ENCODE measurements around the gene POTEG.
"Not testable (repeated sequence)": the region's sequence is repeated elsewhere in the genome, so short reads cannot be mapped to it uniquely, and the experiment has no call there.

POTEG gene

DNA sequence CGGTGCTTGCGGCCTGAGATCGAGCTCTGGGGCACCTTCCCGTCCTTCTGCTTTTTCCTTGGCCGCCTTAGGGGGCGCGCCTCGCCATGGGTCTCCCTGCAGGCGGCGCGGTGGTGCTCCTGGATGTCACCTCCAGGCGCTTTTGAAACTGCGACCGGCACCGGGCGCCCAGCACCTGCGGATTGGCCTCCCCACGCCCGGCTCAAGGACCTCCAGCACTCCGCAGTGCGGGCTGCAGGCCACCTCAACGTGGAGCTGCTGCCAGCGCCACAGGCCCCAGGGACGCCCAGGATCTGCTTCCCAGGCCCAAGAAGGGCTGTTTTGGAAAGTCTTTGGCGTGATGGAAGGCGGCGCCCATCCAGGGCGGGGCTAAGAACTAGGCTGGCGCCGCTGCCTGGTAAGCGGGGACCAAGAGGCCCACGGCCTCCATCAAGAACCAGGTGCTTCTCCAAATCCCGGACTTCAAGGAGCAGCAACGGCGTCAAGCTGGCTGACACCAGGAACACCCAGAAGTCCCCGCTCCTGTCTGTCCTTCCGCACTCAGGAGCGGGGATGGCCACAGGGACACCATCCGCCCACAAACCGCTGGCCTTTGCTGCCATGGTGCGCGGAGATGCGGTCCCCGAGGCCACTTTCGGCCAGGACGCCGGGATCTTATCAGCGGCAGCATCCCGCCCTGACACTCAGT, 61.2 kb downstream of the POTEG start:
- DNase-seq: not testable (repeated sequence)

DNA sequence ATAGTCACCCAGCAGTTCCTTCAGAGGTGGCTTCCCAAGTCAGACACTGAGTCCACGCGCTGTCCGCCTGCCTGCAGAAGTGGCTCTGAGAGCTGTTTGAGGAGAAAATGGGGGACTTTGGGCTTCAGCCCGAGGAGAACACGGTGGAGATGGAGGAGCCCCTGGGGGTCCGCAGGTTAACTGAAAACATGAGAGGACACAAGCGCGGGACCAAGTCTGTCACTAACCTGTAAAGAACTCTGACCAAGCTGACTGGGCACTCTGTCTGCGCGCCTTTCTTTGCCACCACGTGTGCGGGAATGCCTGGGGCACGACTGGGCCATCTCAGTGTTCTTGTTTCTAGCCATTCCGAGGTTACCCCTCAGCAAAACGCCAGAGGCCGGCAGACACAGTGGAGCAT, 62.4 kb downstream of the POTEG start:
- DNase-seq: not testable (repeated sequence)

DNA sequence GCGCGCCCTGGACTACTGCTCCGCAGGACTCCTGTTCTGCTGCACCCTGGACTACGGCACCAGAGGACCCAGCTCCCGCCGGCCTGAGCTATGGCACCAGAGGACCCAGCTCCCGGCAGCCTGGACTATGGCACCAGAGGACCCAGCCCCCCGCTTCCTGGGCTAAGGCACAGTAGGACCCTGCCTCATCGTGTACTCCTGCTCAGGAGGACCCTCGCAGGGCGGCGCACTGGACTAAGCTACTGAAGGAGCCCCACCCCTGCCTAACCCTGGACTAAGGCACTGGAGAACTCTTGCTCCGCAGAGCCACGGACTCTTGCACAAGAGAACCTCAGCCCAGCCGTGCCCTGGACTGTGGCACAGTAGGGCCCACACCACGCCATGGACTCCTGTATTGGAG, 71.3 kb downstream of the POTEG start:
- not testable (repeated sequence) for DNase-seq

- not testable (repeated sequence) for DNase-seq
These were observed 71.8 kb downstream of the POTEG start for GRCh38 chr14:19362323-19362722.

DNA sequence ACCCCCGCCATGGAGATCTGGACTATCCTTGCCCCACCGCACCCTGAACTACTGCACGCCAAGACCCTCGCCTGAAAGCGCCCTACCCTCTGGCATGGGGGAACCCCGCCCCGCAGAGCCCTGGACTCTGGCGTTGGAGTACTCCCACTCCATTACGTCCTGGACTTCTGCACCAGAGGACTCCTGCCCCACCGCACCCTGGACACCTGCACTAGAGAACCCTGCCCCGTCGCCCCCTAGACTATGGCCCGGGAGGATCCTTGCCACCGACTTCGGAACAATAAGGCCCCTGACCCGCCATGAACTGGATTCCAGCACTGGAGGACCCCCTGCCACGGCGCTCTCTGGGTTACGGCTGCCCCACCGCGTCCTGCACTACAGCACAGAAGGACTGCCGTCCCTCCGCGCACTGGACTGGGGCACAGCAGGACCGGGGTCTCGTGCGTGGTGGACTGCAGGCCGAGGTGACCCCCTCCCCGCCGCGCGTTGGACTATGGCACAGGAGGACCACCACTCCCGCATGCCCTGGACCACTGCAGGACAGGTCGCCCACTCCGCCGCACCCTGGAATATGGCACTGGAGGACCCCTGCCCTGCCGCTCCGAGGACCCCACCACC, 72.4 kb downstream of the POTEG start:
- DNase-seq: not testable (repeated sequence)

- DNase-seq: not testable (repeated sequence)
These were observed 73.1 kb downstream of the POTEG start for GRCh38 chr14:19360937-19361635.
